GM18909 (cell line): Measurements from ENCODE around the gene MRPS31.

Source experiments
- ATAC-seq: cut with Tn5 transposase; IDR thresholded peaks from one replicate; pipeline ENCODE4 v1.9.1; 2021; ENCODE audit warnings: mild to moderate bottlenecking; ENCODE audit not compliant: unreplicated experiment, poor library complexity

MRPS31 gene

DNA sequence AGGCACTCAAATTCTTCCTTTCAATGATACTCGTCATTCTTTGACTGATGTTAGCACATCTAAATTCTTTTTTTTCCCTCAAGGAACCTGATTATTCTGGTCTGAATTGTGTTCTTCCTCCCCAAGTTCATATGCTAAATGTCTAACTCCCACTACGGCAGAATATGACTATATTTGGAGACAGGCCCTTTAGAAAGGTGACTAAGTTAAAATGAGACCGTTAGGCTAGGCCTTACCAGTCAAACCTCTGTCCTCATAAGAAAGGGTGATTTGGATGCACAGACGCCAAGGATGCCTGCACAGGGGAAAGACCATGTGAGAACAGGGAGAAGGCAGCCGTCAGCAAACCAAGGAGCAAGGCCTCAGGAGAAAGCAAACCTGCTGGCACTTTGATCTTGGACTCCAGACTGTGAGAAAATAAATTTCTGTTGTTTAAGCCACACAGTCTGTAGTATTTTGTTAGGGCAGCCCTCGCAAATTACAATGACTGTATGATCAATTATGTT, 91.5 kb downstream of the MRPS31 start:
- ATAC-seq, result no peak
